Measurements from ENCODE around the gene FAM241A. TPM values are rescaled to one million over a fixed set of nuclear protein-coding genes. Genes with fewer than 3 reads are reported as not detected.
A peak's percentile ranks its signal among the peaks of the same experiment; 100 is the strongest.

The FAM241A gene
- total and polyA plus RNA-seq, 2 of the 13 experiments (the other 11 are each of a cell fraction or from before 2014, with no cell fraction given): 0.61 to 0.69 TPM

GRCh38 chr4:112236040-112236439 is 90.8 kb downstream of the FAM241A start:
- no TSS peak for BruUV-seq (replicated peaks)
- no peak overlapping the region for H3K4me3 ChIP-seq (replicated peaks in 1 of 3; ENCODE audit: insufficient read depth in 1 of 3, low read depth in 2 of 3, low read length in 3 of 3)
- peaks cover 23% of the 10 kb centered on the region for H4K20me1 ChIP-seq (ENCODE audit: insufficient read depth, low read length)
- peaks cover 82% of the 10 kb centered on the region for H3K79me2 ChIP-seq (ENCODE audit: insufficient read depth, low read length)
- ChIA-PET POLR2A (interaction anchor here (0.9 to 1.1 kb wide), 2 partner anchors 21 to 134 kb away, joined by 3 to 4 read pairs; no protein-coding TSS in a partner anchor), CTCF (ENCODE audit: low intra/inter-chr PET ratio, low total read pairs) (interaction anchor here (1.8 to 3.1 kb wide), 2 partner anchors 22 to 136 kb away, joined by 14 to 36 read pairs; no protein-coding TSS in a partner anchor)
- H3K36me3 ChIP-seq (replicated peaks in 1 of 2; ENCODE audit: control insufficient read depth in 1 of 2, insufficient read depth in 2 of 2, low read length in 2 of 2): peaks cover 0 to 16% of the 10 kb centered on the region in 2 experiments; a peak in 4 of 5 replicates
- no peak for FAIRE-seq
- no peak for DNase-seq (ENCODE audit: low spot score)
- intact Hi-C loops (cut with micrococcal nuclease; ENCODE audit: unreplicated experiment) (no loop called here), in situ Hi-C loops (cut with HindIII; ENCODE audit: extremely low pct_ligation_motif_present, low pct_unique_long_range_greater_than_20kb) (no loop called here)
- TF ChIP-seq MAFK (conservative IDR thresholded peaks at IDR 0.05 in 1 of 2, IDR thresholded peaks at IDR 0.05 in 1 of 2; ENCODE audit: low read length in 2 of 2) (peak; percentile 97 to 98), BORCS8-MEF2B (CRISPR knock-in tag; IDR thresholded peaks at IDR 0.05) (no peak), SP140L (CRISPR knock-in tag; IDR thresholded peaks at IDR 0.05; ENCODE audit: borderline replicate concordance) (no peak), MAFF (IDR thresholded peaks at IDR 0.05; ENCODE audit: low read depth, low read length) (peak; percentile 97), CCDC6 (CRISPR knock-in tag; IDR thresholded peaks at IDR 0.05) (no peak)
- WGBS (ENCODE audit: low lambda C conversion rate): 99% methylated on average over 2 of the region's 2 CpGs
- H3K27me3 ChIP-seq (ENCODE audit: control insufficient read depth in 1 of 2, insufficient read depth in 2 of 2, low read length in 2 of 2): no peaks in the 10 kb centered on the region; a peak in 1 of 5 replicates
- H3K4me1 ChIP-seq (ENCODE audit: insufficient read depth, low read length): peaks cover 54% of the 10 kb centered on the region
- no peaks in the 10 kb centered on the region for H3K9me3 ChIP-seq (ENCODE audit: low read length)
- no peak for ATAC-seq
- H3K4me2 ChIP-seq (ENCODE audit: low read depth, low read length): no peak overlapping the region
- H3K9ac ChIP-seq (ENCODE audit: insufficient read depth, low read depth, low read length): no peak overlapping the region
- H2AFZ ChIP-seq (ENCODE audit: low read length): no peak overlapping the region
- no peak overlapping the region for H3K27ac ChIP-seq (ENCODE audit: extremely low read length, insufficient read depth, low read length)

GRCh38 chr4:112238833-112239232 is 93.6 kb downstream of the FAM241A start:
- 99% methylated on average over 2 of the region's 2 CpGs for WGBS (ENCODE audit: low lambda C conversion rate)
- POLR2A ChIA-PET: no interaction called here
- intact Hi-C loops (cut with micrococcal nuclease; ENCODE audit: unreplicated experiment): no loop called here
- Histone ChIP-seq H2AFZ (ENCODE audit: low read length) (no peak overlapping the region), H3K4me1 (ENCODE audit: insufficient read depth, low read length) (peaks cover 44% of the 10 kb centered on the region), H3K9ac (ENCODE audit: insufficient read depth, low read depth, low read length) (no peak overlapping the region), H3K27me3 (ENCODE audit: control insufficient read depth in 1 of 2, insufficient read depth in 2 of 2, low read length in 2 of 2) (no peaks in the 10 kb centered on the region), H3K4me2 (ENCODE audit: low read depth, low read length) (no peak overlapping the region), H4K20me1 (ENCODE audit: insufficient read depth, low read length) (peaks cover 9% of the 10 kb centered on the region; the same call in 1 of the 2 replicates), H3K79me2 (ENCODE audit: insufficient read depth, low read length) (peaks cover 82% of the 10 kb centered on the region), H3K27ac (ENCODE audit: extremely low read length, insufficient read depth, low read length) (no peak overlapping the region), H3K36me3 (replicated peaks in 1 of 2; ENCODE audit: control insufficient read depth in 1 of 2, insufficient read depth in 2 of 2, low read length in 2 of 2) (peaks cover 3 to 30% of the 10 kb centered on the region in 2 experiments; a peak in 4 of 5 replicates), H3K9me3 (ENCODE audit: low read length) (no peaks in the 10 kb centered on the region), H3K4me3 (replicated peaks in 1 of 3; ENCODE audit: insufficient read depth in 1 of 3, low read depth in 2 of 3, low read length in 3 of 3) (no peak overlapping the region)
- ATAC-seq: no peak; the same call in 2 of the 3 replicates
- FAIRE-seq: no peak
- CTCF ChIA-PET (ENCODE audit: low intra/inter-chr PET ratio, low total read pairs): no interaction called here
- in situ Hi-C loops (cut with HindIII; ENCODE audit: extremely low pct_ligation_motif_present, low pct_unique_long_range_greater_than_20kb): no loop called here
- DNase-seq (ENCODE audit: low spot score): no peak
- no TSS peak for BruUV-seq (replicated peaks)
- no peak for TF ChIP-seq ZUFSP (CRISPR knock-in tag; IDR thresholded peaks at IDR 0.05; ENCODE audit: borderline replicate concordance)
- TF ChIP-seq ZNF18 (CRISPR knock-in tag; IDR thresholded peaks at IDR 0.05; ENCODE audit: insufficient replicate concordance): no peak
- no peak for TF ChIP-seq NFRKB (IDR thresholded peaks at IDR 0.05)
- TF ChIP-seq YEATS2 (CRISPR knock-in tag; IDR thresholded peaks at IDR 0.05; ENCODE audit: borderline replicate concordance): no peak
- TF ChIP-seq TRAFD1 (CRISPR knock-in tag; IDR thresholded peaks at IDR 0.05; ENCODE audit: borderline replicate concordance): no peak
- TF ChIP-seq SALL1 (CRISPR knock-in tag; IDR thresholded peaks at IDR 0.05): no peak
- TF ChIP-seq U2AF1 (optimal IDR thresholded peaks at IDR 0.05; ENCODE audit: low read depth, low read length): no peak
- no peak for TF ChIP-seq ZNF432 (CRISPR knock-in tag; IDR thresholded peaks at IDR 0.05; ENCODE audit: borderline replicate concordance)
- TF ChIP-seq U2AF2 (IDR thresholded peaks at IDR 0.05; ENCODE audit: low read depth, low read length): no peak

Data from HepG2 (cell line).